ENCODE measurements around the gene RERE. TPM values are rescaled to one million over a fixed set of nuclear protein-coding genes. Genes with fewer than 3 reads are reported as not detected.
A peak's percentile ranks its signal among the peaks of the same experiment; 100 is the strongest.

The RERE gene
- total RNA-seq, 2 experiments from 2014 or later: 45.8 to 57.1 TPM

GRCh38 chr1:8422510-8423268 is 394.8 kb downstream of the RERE start:
- H3K27ac Mint-ChIP-seq: no peak overlapping the region
- H3K4me3 Mint-ChIP-seq: no peak overlapping the region
- peaks cover 40% of the 10 kb centered on the region for H3K4me1 Mint-ChIP-seq (ENCODE audit: low read depth)
- DNase-seq: peak; percentile 16
- TF ChIP-seq, protein P1, sequence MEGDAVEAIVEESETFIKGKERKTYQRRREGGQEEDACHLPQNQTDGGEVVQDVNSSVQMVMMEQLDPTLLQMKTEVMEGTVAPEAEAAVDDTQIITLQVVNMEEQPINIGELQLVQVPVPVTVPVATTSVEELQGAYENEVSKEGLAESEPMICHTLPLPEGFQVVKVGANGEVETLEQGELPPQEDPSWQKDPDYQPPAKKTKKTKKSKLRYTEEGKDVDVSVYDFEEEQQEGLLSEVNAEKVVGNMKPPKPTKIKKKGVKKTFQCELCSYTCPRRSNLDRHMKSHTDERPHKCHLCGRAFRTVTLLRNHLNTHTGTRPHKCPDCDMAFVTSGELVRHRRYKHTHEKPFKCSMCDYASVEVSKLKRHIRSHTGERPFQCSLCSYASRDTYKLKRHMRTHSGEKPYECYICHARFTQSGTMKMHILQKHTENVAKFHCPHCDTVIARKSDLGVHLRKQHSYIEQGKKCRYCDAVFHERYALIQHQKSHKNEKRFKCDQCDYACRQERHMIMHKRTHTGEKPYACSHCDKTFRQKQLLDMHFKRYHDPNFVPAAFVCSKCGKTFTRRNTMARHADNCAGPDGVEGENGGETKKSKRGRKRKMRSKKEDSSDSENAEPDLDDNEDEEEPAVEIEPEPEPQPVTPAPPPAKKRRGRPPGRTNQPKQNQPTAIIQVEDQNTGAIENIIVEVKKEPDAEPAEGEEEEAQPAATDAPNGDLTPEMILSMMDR (IDR thresholded peaks at IDR 0.05): no peak
- ChIA-PET CTCF (interaction anchor here (0.6 to 5.8 kb wide), 3 partner anchors 8 to 426 kb away, joined by 3 to 47 read pairs (median 4); no protein-coding TSS in a partner anchor), POLR2A (interaction anchor here (0.6 to 2.3 kb wide), 7 partner anchors 15 to 390 kb away, joined by 3 to 10 read pairs (median 3); no protein-coding TSS in a partner anchor)
- peaks cover 14% of the 10 kb centered on the region for H3K36me3 Mint-ChIP-seq (ENCODE audit: low read depth)
- intact Hi-C loops (cut with micrococcal nuclease): loop anchor here (5.0 to 10.0 kb wide), 2 partner anchors 52 to 105 kb away; no protein-coding TSS in a partner anchor
- ATAC-seq: no peak
- peaks cover 4% of the 10 kb centered on the region for H3K9me3 Mint-ChIP-seq
- H3K27me3 Mint-ChIP-seq: no peaks in the 10 kb centered on the region

- CTCF ChIA-PET: interaction anchor here (0.7 to 5.8 kb wide), 3 partner anchors 13 to 131 kb away, joined by 3 to 47 read pairs (median 3); no protein-coding TSS in a partner anchor
- no peak overlapping the region for H3K4me3 Mint-ChIP-seq
- H3K27ac Mint-ChIP-seq: no peak overlapping the region
- DNase-seq: no peak
- peaks cover 18% of the 10 kb centered on the region for H3K36me3 Mint-ChIP-seq (ENCODE audit: low read depth)
- ATAC-seq: no peak
- intact Hi-C loops (cut with micrococcal nuclease): loop anchor here (5.0 to 10.0 kb wide), 2 partner anchors 53 to 106 kb away; no protein-coding TSS in a partner anchor
- peaks cover 37% of the 10 kb centered on the region for H3K4me1 Mint-ChIP-seq (ENCODE audit: low read depth)
- peaks cover 4% of the 10 kb centered on the region for H3K9me3 Mint-ChIP-seq
- POLR2A ChIA-PET: interaction anchor here (0.6 to 0.9 kb wide), 2 partner anchors 9 to 334 kb away, joined by 3 read pairs; no protein-coding TSS in a partner anchor
- no peaks in the 10 kb centered on the region for H3K27me3 Mint-ChIP-seq
- TF ChIP-seq, protein P1 (IDR thresholded peaks at IDR 0.05): no peak
These were observed 395.7 kb downstream of the RERE start for GRCh38 chr1:8421721-8422120.

GRCh38 chr1:8420318-8420717 is 397.1 kb downstream of the RERE start:
- TF ChIP-seq, protein P1 (IDR thresholded peaks at IDR 0.05): no peak
- no peak overlapping the region for H3K4me3 Mint-ChIP-seq
- H3K9me3 Mint-ChIP-seq: peaks cover 4% of the 10 kb centered on the region
- H3K27me3 Mint-ChIP-seq: no peaks in the 10 kb centered on the region
- peaks cover 25% of the 10 kb centered on the region for H3K36me3 Mint-ChIP-seq (ENCODE audit: low read depth)
- intact Hi-C loops (cut with micrococcal nuclease): loop anchor here (5.0 to 10.0 kb wide), 2 partner anchors 54 to 107 kb away; no protein-coding TSS in a partner anchor
- no peak for DNase-seq
- ChIA-PET CTCF (interaction anchor here (0.9 to 5.8 kb wide), 7 partner anchors 11 to 309 kb away, joined by 3 to 47 read pairs (median 3); no protein-coding TSS in a partner anchor), POLR2A (interaction anchor here (1.6 kb wide), 1 partner anchor 10 kb away, joined by 6 read pairs; no protein-coding TSS in a partner anchor)
- peaks cover 33% of the 10 kb centered on the region for H3K4me1 Mint-ChIP-seq (ENCODE audit: low read depth)
- ATAC-seq: no peak
- no peak overlapping the region for H3K27ac Mint-ChIP-seq

- CTCF ChIA-PET: interaction anchor here (0.9 to 5.8 kb wide), 7 partner anchors 11 to 310 kb away, joined by 3 to 47 read pairs (median 3); no protein-coding TSS in a partner anchor
- no peak overlapping the region for H3K27ac Mint-ChIP-seq
- intact Hi-C loops (cut with micrococcal nuclease): loop anchor here (5.0 to 10.0 kb wide), 2 partner anchors 55 to 107 kb away; no protein-coding TSS in a partner anchor
These were observed 397.6 kb downstream of the RERE start for GRCh38 chr1:8419861-8420260.

More at GRCh38 chr1:8419861-8420260, 397.6 kb downstream of the RERE start:
- no peak for ATAC-seq
- H3K9me3 Mint-ChIP-seq: peaks cover 4% of the 10 kb centered on the region
- POLR2A ChIA-PET: interaction anchor here (1.3 to 1.6 kb wide), 2 partner anchors 10 to 16 kb away, joined by 3 to 6 read pairs; no protein-coding TSS in a partner anchor
- H3K36me3 Mint-ChIP-seq (ENCODE audit: low read depth): peaks cover 24% of the 10 kb centered on the region
- TF ChIP-seq, protein P1 (IDR thresholded peaks at IDR 0.05): no peak
- no peak for DNase-seq
- peaks cover 28% of the 10 kb centered on the region for H3K4me1 Mint-ChIP-seq (ENCODE audit: low read depth)
- no peak overlapping the region for H3K4me3 Mint-ChIP-seq
- no peaks in the 10 kb centered on the region for H3K27me3 Mint-ChIP-seq
